Esophagus muscularis mucosa (tissue), 3 donors: ENCODE results near the gene HIBADH.

Experiments used
- POLR2A ChIP-seq: fragments of 450-650 bp; IDR thresholded peaks from one replicate; pipeline ENCODE4 v1.6.1; 2017; ENCODE audit warnings: antibody characterized with exemption, moderate library complexity, mild to moderate bottlenecking, low read depth
- TF ChIP-seq, protein P1 (sequence below), 3 experiments: fragments of 200-600 bp in 2 of 3; fragments of 450-650 bp in 1 of 3; sonication (generic) in 2 of 3; IDR thresholded peaks; one replicate each; pipeline ENCODE4 v1.5.1; 2017 to 2019; ENCODE audit warnings: antibody characterized with exemption in 3 of 3, mild to moderate bottlenecking in 2 of 3, moderate library complexity in 1 of 3

DNA sequence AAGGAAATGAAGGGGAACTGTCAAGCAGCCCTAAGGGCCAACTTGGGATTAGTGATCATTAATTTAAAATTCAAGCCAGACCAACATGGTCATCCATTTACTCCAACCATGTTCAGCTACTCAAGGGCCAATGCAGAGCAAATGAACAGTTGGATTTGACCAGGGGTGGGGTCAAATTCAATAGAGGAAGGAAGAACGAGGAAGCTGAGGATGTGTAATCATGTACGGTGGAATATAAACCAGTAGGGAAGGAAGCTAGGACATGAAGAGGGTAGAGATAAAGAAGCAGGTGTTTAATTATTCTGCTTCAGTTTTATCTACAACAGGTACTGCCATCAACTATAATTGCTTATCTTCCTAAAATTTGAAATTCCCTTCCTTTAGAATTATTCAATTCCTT lies 81.6 kb downstream of the HIBADH start:
- no peak for TF ChIP-seq POLR2A
- TF ChIP-seq, protein P1, sequence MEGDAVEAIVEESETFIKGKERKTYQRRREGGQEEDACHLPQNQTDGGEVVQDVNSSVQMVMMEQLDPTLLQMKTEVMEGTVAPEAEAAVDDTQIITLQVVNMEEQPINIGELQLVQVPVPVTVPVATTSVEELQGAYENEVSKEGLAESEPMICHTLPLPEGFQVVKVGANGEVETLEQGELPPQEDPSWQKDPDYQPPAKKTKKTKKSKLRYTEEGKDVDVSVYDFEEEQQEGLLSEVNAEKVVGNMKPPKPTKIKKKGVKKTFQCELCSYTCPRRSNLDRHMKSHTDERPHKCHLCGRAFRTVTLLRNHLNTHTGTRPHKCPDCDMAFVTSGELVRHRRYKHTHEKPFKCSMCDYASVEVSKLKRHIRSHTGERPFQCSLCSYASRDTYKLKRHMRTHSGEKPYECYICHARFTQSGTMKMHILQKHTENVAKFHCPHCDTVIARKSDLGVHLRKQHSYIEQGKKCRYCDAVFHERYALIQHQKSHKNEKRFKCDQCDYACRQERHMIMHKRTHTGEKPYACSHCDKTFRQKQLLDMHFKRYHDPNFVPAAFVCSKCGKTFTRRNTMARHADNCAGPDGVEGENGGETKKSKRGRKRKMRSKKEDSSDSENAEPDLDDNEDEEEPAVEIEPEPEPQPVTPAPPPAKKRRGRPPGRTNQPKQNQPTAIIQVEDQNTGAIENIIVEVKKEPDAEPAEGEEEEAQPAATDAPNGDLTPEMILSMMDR (IDR thresholded peaks at IDR 0.05) = no peak
